ENCODE data around the gene RDH14.

Gene RDH14

GRCh38 chr2:18578033-18578432, 17.6 kb upstream of the RDH14 start:
- DNase-seq (ENCODE audit: low read depth in 3 of 3, low spot score in 1 of 3): no peak

GRCh38 chr2:18566145-18566769, 5.8 kb upstream of the RDH14 start:
- no peak for DNase-seq (ENCODE audit: low read depth in 3 of 3, low spot score in 1 of 3)

GRCh38 chr2:18560797-18561085, 288 bp upstream of the RDH14 start:
- no peak for DNase-seq (ENCODE audit: low read depth in 3 of 3, low spot score in 1 of 3)

- DNase-seq (ENCODE audit: low read depth in 3 of 3, low spot score in 1 of 3): no peak
Measured at GRCh38 chr2:18559531-18560030, 872 bp downstream of the RDH14 start.

- DNase-seq (ENCODE audit: low read depth in 3 of 3, low spot score in 1 of 3): no peak
Measured at GRCh38 chr2:18558458-18558857, 2.0 kb downstream of the RDH14 start.

- no peak for DNase-seq (ENCODE audit: low read depth in 3 of 3, low spot score in 1 of 3)
Measured at GRCh38 chr2:18557121-18557520, 3.3 kb downstream of the RDH14 start.

GRCh38 chr2:18552351-18553077, 7.9 kb downstream of the RDH14 start:
- DNase-seq (ENCODE audit: low read depth in 3 of 3, low spot score in 1 of 3): no peak

- no peak for DNase-seq (ENCODE audit: low read depth in 3 of 3, low spot score in 1 of 3)
Measured at GRCh38 chr2:18551623-18552022, 8.8 kb downstream of the RDH14 start.

GRCh38 chr2:18551169-18551568, 9.3 kb downstream of the RDH14 start:
- no peak for DNase-seq (ENCODE audit: low read depth in 3 of 3, low spot score in 1 of 3)

GRCh38 chr2:18550433-18550832, 10.0 kb downstream of the RDH14 start:
- DNase-seq (ENCODE audit: low read depth in 3 of 3, low spot score in 1 of 3): no peak

GRCh38 chr2:18549083-18549482, 11.4 kb downstream of the RDH14 start:
- no peak for DNase-seq (ENCODE audit: low read depth in 3 of 3, low spot score in 1 of 3)

- DNase-seq (ENCODE audit: low read depth in 3 of 3, low spot score in 1 of 3): no peak
Measured at GRCh38 chr2:18548621-18549020, 11.8 kb downstream of the RDH14 start.

- DNase-seq (ENCODE audit: low read depth in 3 of 3, low spot score in 1 of 3): no peak
Measured at GRCh38 chr2:18546567-18546966, 13.9 kb downstream of the RDH14 start.

GRCh38 chr2:18545384-18545783, 15.1 kb downstream of the RDH14 start:
- no peak for DNase-seq (ENCODE audit: low read depth in 3 of 3, low spot score in 1 of 3)

GRCh38 chr2:18544171-18544570, 16.3 kb downstream of the RDH14 start:
- DNase-seq (ENCODE audit: low read depth in 3 of 3, low spot score in 1 of 3): no peak

- no peak for DNase-seq (ENCODE audit: low read depth in 3 of 3, low spot score in 1 of 3)
Measured at GRCh38 chr2:18540872-18541271, 19.6 kb downstream of the RDH14 start.

- no peak for DNase-seq (ENCODE audit: low read depth in 3 of 3, low spot score in 1 of 3)
Measured at GRCh38 chr2:18536697-18537096, 23.8 kb downstream of the RDH14 start.

GRCh38 chr2:18536100-18536499, 24.4 kb downstream of the RDH14 start:
- no peak for DNase-seq (ENCODE audit: low read depth in 3 of 3, low spot score in 1 of 3)

GRCh38 chr2:18531194-18531593, 29.3 kb downstream of the RDH14 start:
- no peak for DNase-seq (ENCODE audit: low read depth in 3 of 3, low spot score in 1 of 3)

GRCh38 chr2:18527822-18528221, 32.6 kb downstream of the RDH14 start:
- DNase-seq (ENCODE audit: low read depth in 3 of 3, low spot score in 1 of 3): no peak

GRCh38 chr2:18527326-18527725, 33.1 kb downstream of the RDH14 start:
- no peak for DNase-seq (ENCODE audit: low read depth in 3 of 3, low spot score in 1 of 3)

GRCh38 chr2:18526429-18526828, 34.0 kb downstream of the RDH14 start:
- no peak for DNase-seq (ENCODE audit: low read depth in 3 of 3, low spot score in 1 of 3)

- no peak for DNase-seq (ENCODE audit: low read depth in 3 of 3, low spot score in 1 of 3)
Measured at GRCh38 chr2:18525852-18526251, 34.6 kb downstream of the RDH14 start.

Measured in stimulated activated CD4-positive, alpha-beta T cell treated with anti-CD3 and anti-CD28 coated beads, TNF-alpha, amount 100 ng/mL, for 1 hour (primary cell).